Measurements from ENCODE around the gene BPIFB2.

BPIFB2 gene

GRCh38 chr20:33069673-33070072, 62.2 kb downstream of the BPIFB2 start:
- no peak for DNase-seq (ENCODE audit: low read depth in 2 of 2)

GRCh38 chr20:33070111-33071053, 62.9 kb downstream of the BPIFB2 start:
- DNase-seq (ENCODE audit: low read depth in 2 of 2) = no peak

GRCh38 chr20:33071198-33071597, 63.7 kb downstream of the BPIFB2 start:
- DNase-seq (ENCODE audit: low read depth in 2 of 2) = no peak

GRCh38 chr20:33072362-33072761, 64.9 kb downstream of the BPIFB2 start:
- DNase-seq (ENCODE audit: low read depth in 2 of 2) = no peak

- DNase-seq (ENCODE audit: low read depth in 2 of 2) = no peak
Observed at GRCh38 chr20:33072813-33073212, 65.3 kb downstream of the BPIFB2 start.
